B cell (primary cell): ENCODE results near the gene GAL3ST2. TPM values are rescaled to one million over a fixed set of nuclear protein-coding genes. Genes with fewer than 3 reads are reported as not detected.

Experiments used
- ATAC-seq: fragments of 200-7000 bp; cut with Tn5 transposase; one replicate; pipeline ENCODE4 v1.10.0; 2021; ENCODE audit warnings: low read depth, mild to moderate bottlenecking, moderate number of reproducible peaks, moderate library complexity
- CTCF ChIA-PET: fragments of 350-600 bp; sonication (Branson Sonifier 250); formaldehyde crosslinking; loops from one replicate; lab custom pipeline; 2021; ENCODE audit warnings: antibody characterized with exemption, inconsistent platforms; lab: Charles Lee
- POLR2A ChIA-PET: fragments of 350-600 bp; sonication (Branson Sonifier 250); formaldehyde crosslinking; loops from one replicate; lab custom pipeline; 2021; ENCODE audit warnings: antibody characterized with exemption; lab: Charles Lee
- DNase-seq: peaks from one replicate; pipeline ENCODE4 v3.0.0; 2013
- H2AFZ ChIP-seq: 2 replicates; pipeline ENCODE4 v1.6.1; 2012; ENCODE audit warnings: mild to moderate bottlenecking, low read depth, low read length; ENCODE audit not compliant: insufficient read depth, poor library complexity, severe bottlenecking
- H3K27ac ChIP-seq, 2 donors: 1 replicate in 1 of 2; 2 replicates in 1 of 2; pipeline ENCODE4 v1.5.1; 2012 to 2013; ENCODE audit warnings: low read length in 2 of 2, mild to moderate bottlenecking in 2 of 2, moderate library complexity in 1 of 2
- H3K27me3 ChIP-seq, 4 experiments: fragments of 200-600 bp in 1 of 4; sonication (generic) in 1 of 4; replicated peaks in 1 of 4; 1 replicate in 2 of 4; 2 replicates in 2 of 4; pipeline versions ENCODE4 v1.6.1 to v1.7.0; 2013 to 2016; ENCODE audit warnings: low read length in 3 of 4, mild to moderate bottlenecking in 2 of 4, mixed read lengths in 1 of 4, moderate library complexity in 1 of 4; ENCODE audit not compliant: insufficient read depth in 4 of 4, control insufficient read depth in 3 of 4; ENCODE audit errors: control extremely low read depth in 1 of 4
- H3K36me3 ChIP-seq, 2 experiments: replicated peaks in 1 of 2; 1 replicate in 1 of 2; 2 replicates in 1 of 2; pipeline versions ENCODE4 v1.6.1 to v1.7.1; 2013; ENCODE audit warnings: low read length in 1 of 2; ENCODE audit not compliant: insufficient read depth in 2 of 2, control insufficient read depth in 1 of 2; ENCODE audit errors: control extremely low read depth in 1 of 2, extremely low read depth in 1 of 2
- H3K4me1 ChIP-seq, 2 donors: fragments of 200-600 bp in 1 of 2; sonication (generic) in 1 of 2; 1 replicate in 1 of 2; 2 replicates in 1 of 2; pipeline versions ENCODE4 v1.5.1 to v1.6.1; 2013 to 2017; ENCODE audit warnings: low read length in 2 of 2; ENCODE audit not compliant: control insufficient read depth in 2 of 2, insufficient read depth in 2 of 2
- H3K4me2 ChIP-seq: replicated peaks from 2 replicates; pipeline ENCODE3; 2012; ENCODE audit warnings: mild to moderate bottlenecking, low read depth, low read length; ENCODE audit not compliant: poor library complexity, severe bottlenecking
- H3K4me3 ChIP-seq, 5 experiments: fragments of 200-600 bp in 1 of 5; sonication (generic) in 1 of 5; 1 replicate in 3 of 5; 2 replicates in 2 of 5; pipeline versions ENCODE4 v1.5.1 to v1.7.0; 2011 to 2016; ENCODE audit warnings: low read length in 4 of 5, mild to moderate bottlenecking in 4 of 5, low read depth in 2 of 5, control low read depth in 1 of 5, moderate library complexity in 1 of 5; ENCODE audit not compliant: insufficient read depth in 1 of 5; ENCODE audit errors: control extremely low read depth in 1 of 5, extremely low read depth in 1 of 5
- H3K79me2 ChIP-seq: fragments of 200-600 bp; sonication (generic); one replicate; pipeline ENCODE4 v1.6.0; 2016; ENCODE audit warnings: low read length; ENCODE audit not compliant: control insufficient read depth, insufficient read depth
- H3K9ac ChIP-seq: fragments of 200-600 bp; sonication (generic); 2 replicates; pipeline ENCODE4 v1.6.1; 2017; ENCODE audit warnings: mild to moderate bottlenecking, low read length, moderate library complexity
- H3K9me3 ChIP-seq, 3 donors: one replicate each; pipeline versions ENCODE4 v1.6.1 to v1.7.1; 2013; ENCODE audit warnings: low read length in 2 of 3; ENCODE audit not compliant: control insufficient read depth in 2 of 3, insufficient read depth in 1 of 3; ENCODE audit errors: control extremely low read depth in 1 of 3
- H4K20me1 ChIP-seq: 2 replicates; pipeline ENCODE4 v1.6.0; 2012; ENCODE audit warnings: mild to moderate bottlenecking, low read length; ENCODE audit not compliant: insufficient read depth, control insufficient read depth, poor library complexity, severe bottlenecking
- H3K27ac Mint-ChIP-seq: one replicate; pipeline ENCODE4 v1.8.0; 2021; ENCODE audit warnings: mixed read lengths
- H3K27me3 Mint-ChIP-seq: one replicate; pipeline ENCODE4 v1.8.0; 2021; ENCODE audit warnings: mixed read lengths
- H3K4me1 Mint-ChIP-seq: one replicate; pipeline ENCODE4 v1.8.0; 2021; ENCODE audit warnings: mixed read lengths
- H3K4me3 Mint-ChIP-seq: one replicate; pipeline ENCODE4 v1.8.0; 2021; ENCODE audit warnings: mixed read lengths
- H3K9me3 Mint-ChIP-seq: one replicate; pipeline ENCODE4 v1.8.0; 2022; ENCODE audit warnings: mixed read lengths; ENCODE audit not compliant: insufficient read depth
- EZH2 ChIP-seq: IDR thresholded peaks from 2 replicates; pipeline ENCODE4 v1.6.1; 2012; ENCODE audit warnings: borderline replicate concordance, low read depth, mild to moderate bottlenecking, moderate library complexity, low read length; ENCODE audit not compliant: insufficient read depth, poor library complexity, severe bottlenecking
- WGBS: methylation state at CpG from one replicate; pipeline ENCODE4 v1.1.5; 2013; ENCODE audit warnings: missing lambda C conversion rate; ENCODE audit not compliant: insufficient coverage; 5-methylcytosine and 5-hydroxymethylcytosine counted together
- intact Hi-C: fragments of 100-400 bp; cut with micrococcal nuclease; formaldehyde crosslinking; loops from one replicate; pipeline ENCODE4 v1.10.0; 2022
- polyA minus RNA-seq: library from RNA; depleted of rRNA, polyadenylated mRNA; stranded (reverse); fragments of >200 nt; gene quantifications from 2 replicates; pipeline ENCODE4 v1.2.3, GENCODE V29; 2012
- polyA plus RNA-seq: library from polyadenylated mRNA; depleted of rRNA; stranded (reverse); fragments of >200 nt; gene quantifications from 2 replicates; pipeline ENCODE4 v1.2.3, GENCODE V29; 2012
- total RNA-seq, 2 donors: library from RNA; stranded (reverse); fragments of 120-200 nt in 1 of 2; gene quantifications; 1 replicate in 1 of 2; 2 replicates in 1 of 2; pipeline versions ENCODE4 v1.2.3 to v1.2.4, GENCODE V29; 2013 to 2022
- TF ChIP-seq, protein P1 (sequence below): fragments of 200-600 bp; IDR thresholded peaks from one replicate; pipeline ENCODE4 v1.8.0; 2022; ENCODE audit warnings: antibody characterized with exemption, mild to moderate bottlenecking

Gene GAL3ST2
- total RNA-seq (0.51 TPM in 1 of 2 replicates, not detected in the other), polyA plus RNA-seq (0.10 and 0.30 TPM in 2 replicates), polyA minus RNA-seq (0.57 TPM in 1 of 2 replicates, not detected in the other)
- not detected for total RNA-seq (2013)

DNA sequence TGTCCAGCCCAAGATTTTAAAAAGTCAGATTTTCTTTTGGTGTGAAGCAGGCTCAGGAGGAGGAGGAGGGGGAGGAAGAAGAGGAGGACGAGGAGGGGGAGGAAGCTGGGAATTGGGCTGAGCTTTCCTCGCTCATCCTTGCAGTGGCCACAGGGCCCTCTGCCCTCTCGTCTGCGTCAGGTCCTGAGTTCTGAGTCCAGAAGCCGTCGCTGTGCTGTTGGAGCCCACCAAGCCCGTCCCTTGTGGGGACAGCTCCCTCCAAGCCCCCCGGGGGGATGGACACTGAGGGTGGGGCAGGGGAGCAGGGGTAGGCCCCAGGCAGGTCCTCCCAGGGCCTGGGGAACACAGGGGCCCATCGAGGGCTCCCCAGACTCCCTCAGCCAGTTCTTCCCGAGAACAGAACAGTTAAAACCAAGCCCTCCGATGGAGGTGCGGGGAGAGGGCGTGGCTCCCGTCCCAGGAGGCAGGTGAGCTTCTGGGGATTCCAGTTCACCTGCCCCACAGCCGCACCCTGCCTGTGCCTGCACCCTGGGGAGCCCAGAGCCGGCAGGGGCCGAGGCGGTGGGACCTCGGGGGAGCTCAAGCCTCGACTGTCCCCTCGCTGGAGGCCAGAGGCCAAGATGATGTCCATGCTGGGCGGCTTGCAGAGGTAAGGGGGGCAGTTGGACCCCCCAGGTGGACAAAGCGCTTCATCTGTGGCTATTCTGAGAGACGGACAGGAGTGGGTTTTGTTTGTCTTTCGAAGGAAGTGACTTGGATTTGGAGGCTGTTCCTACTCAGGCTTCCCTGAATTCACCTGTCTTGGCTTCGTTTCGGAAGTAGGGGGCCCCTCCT lies at the start of gene GAL3ST2:
Gene GAL3ST2 (plus strand): TSS at position 487 of the 834 bp plus-strand sequence. CDS start 134 bp downstream, at position 621.
- H3K9me3 Mint-ChIP-seq, result peaks cover 2% of the 10 kb centered on the region
- intact Hi-C loops, result no loop called here
- Histone ChIP-seq H3K4me2 (no peak within 1 kb of the TSS), H3K36me3 (no peaks in the 10 kb centered on the region), H2AFZ (no peak within 1 kb of the TSS), H3K4me3 (no peak within 1 kb of the TSS), H3K9me3 (peaks cover 0 to 4% (median 1%) of the 10 kb centered on the region in 3 donors), H3K9ac (no peak within 1 kb of the TSS), H3K4me1 (peaks cover 0 to 14% of the 10 kb centered on the region in 2 donors), H3K27me3 (peaks cover 0 to 13% (median 0%) of the 10 kb centered on the region in 4 experiments), H3K27ac (no peak within 1 kb of the TSS), H3K79me2 (no peaks in the 10 kb centered on the region), H4K20me1 (no peaks in the 10 kb centered on the region)
- CTCF ChIA-PET, result no interaction called here
- POLR2A ChIA-PET, result no interaction called here
- no peak for ATAC-seq
- no peak for TF ChIP-seq EZH2
- TF ChIP-seq, protein P1, sequence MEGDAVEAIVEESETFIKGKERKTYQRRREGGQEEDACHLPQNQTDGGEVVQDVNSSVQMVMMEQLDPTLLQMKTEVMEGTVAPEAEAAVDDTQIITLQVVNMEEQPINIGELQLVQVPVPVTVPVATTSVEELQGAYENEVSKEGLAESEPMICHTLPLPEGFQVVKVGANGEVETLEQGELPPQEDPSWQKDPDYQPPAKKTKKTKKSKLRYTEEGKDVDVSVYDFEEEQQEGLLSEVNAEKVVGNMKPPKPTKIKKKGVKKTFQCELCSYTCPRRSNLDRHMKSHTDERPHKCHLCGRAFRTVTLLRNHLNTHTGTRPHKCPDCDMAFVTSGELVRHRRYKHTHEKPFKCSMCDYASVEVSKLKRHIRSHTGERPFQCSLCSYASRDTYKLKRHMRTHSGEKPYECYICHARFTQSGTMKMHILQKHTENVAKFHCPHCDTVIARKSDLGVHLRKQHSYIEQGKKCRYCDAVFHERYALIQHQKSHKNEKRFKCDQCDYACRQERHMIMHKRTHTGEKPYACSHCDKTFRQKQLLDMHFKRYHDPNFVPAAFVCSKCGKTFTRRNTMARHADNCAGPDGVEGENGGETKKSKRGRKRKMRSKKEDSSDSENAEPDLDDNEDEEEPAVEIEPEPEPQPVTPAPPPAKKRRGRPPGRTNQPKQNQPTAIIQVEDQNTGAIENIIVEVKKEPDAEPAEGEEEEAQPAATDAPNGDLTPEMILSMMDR, result no peak
- no peak for DNase-seq
- peaks cover 8% of the 10 kb centered on the region for H3K4me1 Mint-ChIP-seq
- H3K4me3 Mint-ChIP-seq, result no peak within 1 kb of the TSS
- WGBS, result 86% methylated on average over 24 of the region's 27 CpGs
- H3K27ac Mint-ChIP-seq, result no peak within 1 kb of the TSS
- H3K27me3 Mint-ChIP-seq, result peaks cover 4% of the 10 kb centered on the region

DNA sequence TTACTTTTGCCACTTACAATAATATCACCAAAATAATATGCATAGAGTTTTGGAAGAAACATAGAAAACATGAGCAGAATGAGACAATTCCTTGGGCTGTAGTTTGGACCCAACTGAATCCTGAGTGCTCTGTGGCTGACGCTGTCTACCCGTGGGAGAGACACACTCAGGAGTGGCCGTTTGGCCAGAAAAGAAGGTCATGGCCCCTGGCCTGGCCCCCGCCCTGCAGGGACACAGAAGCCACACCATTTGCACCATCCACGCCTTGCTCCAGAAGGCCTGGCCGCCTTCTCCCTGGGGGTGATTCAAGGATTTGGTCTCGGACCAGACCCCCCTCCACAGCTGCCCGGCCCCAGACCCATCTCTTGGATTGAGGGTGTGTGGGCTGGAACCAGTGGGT lies 48.6 kb upstream of the GAL3ST2 start:
- intact Hi-C loops, result no loop called here
- no peak overlapping the region for H3K27ac ChIP-seq
- Mint-ChIP-seq H3K27me3 (no peaks in the 10 kb centered on the region), H3K4me3 (no peak overlapping the region), H3K4me1 (peaks cover 23% of the 10 kb centered on the region), H3K27ac (no peak overlapping the region), H3K9me3 (no peaks in the 10 kb centered on the region)
- POLR2A ChIA-PET, result no interaction called here
- H2AFZ ChIP-seq, result no peak overlapping the region
- H3K4me1 ChIP-seq, result peaks cover 0 to 10% of the 10 kb centered on the region in 2 donors
- H3K4me2 ChIP-seq, result no peak overlapping the region
- peaks cover 0 to 11% (median 1%) of the 10 kb centered on the region in 3 donors for H3K9me3 ChIP-seq
- peaks cover 2 to 9% of the 10 kb centered on the region in 2 experiments for H3K36me3 ChIP-seq
- no peak overlapping the region for H3K4me3 ChIP-seq
- H4K20me1 ChIP-seq, result no peaks in the 10 kb centered on the region
- CTCF ChIA-PET, result interaction anchor here (0.9 to 1.4 kb wide), 3 partner anchors 13 to 26 kb away, joined by 3 read pairs; partner anchors contain the start of gene ING5
- no peak for DNase-seq
- no peak overlapping the region for H3K9ac ChIP-seq
- no peak for ATAC-seq
- TF ChIP-seq, protein P1, result no peak
- TF ChIP-seq EZH2, result no peak
- no peaks in the 10 kb centered on the region for H3K27me3 ChIP-seq
- WGBS, result 93% methylated on average over 6 of the region's 8 CpGs
- H3K79me2 ChIP-seq, result peaks cover 2% of the 10 kb centered on the region
